GM18868 (cell line): Measurements from ENCODE around the gene CCR3.

Experiments
- ATAC-seq: cut with Tn5 transposase; IDR thresholded peaks from one replicate; pipeline ENCODE4 v1.9.1; 2021; ENCODE audit warnings: mild to moderate bottlenecking, moderate library complexity; ENCODE audit not compliant: unreplicated experiment

Gene CCR3

DNA sequence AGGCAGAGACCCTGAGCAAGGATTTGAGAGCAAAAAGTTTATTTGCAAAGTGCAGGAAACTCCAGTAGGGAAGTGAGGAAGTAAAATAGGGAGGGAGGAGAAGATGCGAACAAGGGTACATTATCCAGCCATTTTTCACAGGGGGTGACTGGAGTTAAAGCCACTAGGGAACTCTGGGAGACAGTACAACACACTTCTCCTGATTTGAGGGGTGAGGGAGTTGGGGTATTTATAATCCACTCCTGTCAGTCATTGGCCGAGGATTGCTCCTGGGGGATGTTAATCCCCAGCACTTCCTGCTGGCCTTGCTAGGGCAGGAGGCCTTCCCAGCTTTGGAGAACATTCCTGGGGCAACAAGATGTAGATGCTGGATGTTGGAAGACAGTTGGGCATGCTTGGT, 28.2 kb downstream of the CCR3 start:
- no peak for ATAC-seq

DNA sequence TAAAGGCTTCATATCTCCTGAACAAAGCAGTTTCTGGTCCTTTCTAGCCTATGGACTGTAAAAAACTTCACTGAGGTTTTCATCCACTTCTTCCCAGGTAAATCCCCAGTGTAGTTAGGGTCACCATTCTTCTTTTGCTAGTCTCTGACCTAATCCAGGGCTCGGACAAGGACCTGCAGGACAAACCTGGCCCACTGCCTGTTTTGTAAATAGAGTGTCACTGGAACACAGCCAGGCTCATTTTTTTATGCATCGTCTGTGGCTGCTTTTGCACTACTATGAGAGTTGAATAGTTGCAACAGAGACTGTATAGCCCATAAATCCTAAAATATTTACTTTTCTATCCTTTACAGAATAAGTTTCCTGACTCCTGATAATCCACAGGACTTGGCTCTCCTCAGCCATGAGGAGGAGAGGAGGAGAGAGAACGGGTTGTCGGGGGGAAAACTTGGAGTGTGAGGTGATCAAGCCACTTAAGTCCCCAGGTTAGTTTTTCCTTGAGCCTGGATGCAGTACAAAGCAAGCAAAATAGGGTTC, 29.0 kb downstream of the CCR3 start:
- ATAC-seq = no peak

DNA sequence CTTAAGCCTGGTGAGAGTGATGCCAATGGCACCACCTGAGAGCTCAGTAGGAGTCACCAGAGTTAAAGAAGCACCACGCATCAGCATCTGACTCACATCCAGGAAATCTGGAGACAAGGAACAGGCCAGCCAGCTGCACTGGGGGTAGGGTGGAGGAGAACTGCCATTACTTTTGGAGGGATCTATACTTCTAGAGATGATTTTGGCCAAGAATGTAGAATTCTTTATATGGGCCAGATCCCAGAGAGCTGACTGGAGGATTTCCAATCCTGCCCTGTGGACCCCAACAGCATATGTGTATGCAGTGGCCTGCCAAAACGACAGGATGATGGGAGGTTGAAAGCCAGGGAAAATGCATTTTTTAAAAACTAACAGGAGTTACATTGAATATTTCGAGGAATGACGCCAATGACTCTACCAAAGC, 29.8 kb downstream of the CCR3 start:
- no peak for ATAC-seq

DNA sequence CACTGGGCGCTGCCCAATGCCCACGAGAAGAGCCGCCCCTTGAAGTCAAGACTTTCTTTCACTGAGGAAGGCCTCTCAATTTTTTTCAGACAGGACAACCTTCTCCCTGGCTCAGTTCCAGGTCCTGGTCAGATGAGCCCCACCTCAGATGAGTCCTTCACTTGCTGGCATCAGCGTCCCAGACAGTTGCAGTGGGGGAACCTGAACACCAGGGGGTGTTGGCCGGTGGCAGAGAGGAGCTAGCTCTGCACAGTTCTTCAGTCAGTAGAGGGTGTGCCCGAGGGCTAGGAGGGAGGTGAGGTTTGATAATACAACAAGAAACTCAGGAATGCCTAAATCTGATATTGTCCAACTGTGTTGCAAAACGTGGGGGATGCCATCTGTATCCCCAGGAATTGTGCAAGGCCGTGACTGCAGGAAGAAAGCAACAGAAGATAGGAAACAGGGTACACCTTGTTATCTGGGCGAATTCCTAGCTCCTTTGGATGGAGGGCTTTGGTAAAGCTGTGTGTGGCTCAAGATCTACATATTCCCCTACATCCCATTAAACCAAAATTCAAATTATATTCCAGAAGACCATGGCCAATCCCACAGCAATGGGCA, 34.3 kb downstream of the CCR3 start:
- ATAC-seq = no peak

DNA sequence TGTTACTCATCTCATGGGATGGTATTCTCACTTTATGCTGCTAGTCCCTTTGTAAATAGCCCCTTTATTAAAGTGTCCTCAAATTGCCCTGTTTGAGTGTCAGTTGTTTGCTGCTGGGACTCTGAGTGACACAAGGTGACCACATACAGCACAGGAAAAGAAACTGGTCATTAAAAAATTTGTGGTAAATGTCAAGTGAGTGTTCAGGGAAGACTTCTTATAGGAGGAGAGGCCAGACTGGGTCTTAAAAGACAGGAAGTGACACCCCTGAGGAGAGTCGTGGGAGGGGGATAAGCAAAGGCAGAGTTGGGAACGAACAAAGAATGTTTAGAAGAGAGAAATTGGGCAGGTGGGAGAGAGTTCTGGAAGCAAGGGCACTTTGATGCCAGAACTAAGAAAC, 35.2 kb downstream of the CCR3 start:
- no peak for ATAC-seq

DNA sequence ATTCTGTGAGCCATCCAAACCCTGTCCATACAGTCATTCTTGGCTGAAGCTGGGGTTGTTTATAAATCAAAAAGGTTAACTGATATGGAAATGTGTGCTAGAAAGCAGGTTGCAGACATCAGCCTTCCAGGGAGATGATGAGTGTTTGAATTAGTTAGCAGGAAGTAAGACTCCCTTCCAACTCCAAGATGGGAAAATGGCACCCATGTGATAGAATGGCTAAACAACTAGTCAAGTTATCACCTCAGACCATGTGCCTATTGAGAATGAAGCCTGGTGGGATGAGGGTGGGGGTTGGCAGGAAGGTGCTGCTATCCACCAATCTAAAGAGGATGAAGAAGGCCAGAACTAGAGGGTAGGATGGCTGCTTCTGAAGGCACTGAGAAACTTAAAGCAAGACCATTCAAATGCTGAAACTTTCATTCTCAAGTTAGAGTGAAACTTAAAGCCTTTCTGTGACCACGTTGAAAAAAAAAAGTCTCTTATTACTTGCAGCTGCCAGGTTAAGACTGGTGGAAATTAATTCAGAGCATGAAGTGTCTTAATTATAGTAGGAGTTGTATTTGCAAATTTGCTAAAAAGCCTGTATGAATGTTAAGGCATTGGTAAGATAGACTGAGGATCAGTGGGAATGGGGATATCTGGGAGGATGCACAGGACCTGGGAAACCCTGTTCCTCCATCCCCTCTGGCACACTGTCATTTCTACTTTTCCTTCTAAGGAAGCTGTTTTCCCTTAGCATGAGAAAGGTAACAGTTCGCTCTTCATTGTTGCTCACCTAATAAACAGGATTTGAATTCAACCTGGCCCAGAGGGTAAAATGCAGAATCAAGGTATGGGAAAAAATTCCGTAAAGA, 36.8 kb downstream of the CCR3 start:
- no peak for ATAC-seq

DNA sequence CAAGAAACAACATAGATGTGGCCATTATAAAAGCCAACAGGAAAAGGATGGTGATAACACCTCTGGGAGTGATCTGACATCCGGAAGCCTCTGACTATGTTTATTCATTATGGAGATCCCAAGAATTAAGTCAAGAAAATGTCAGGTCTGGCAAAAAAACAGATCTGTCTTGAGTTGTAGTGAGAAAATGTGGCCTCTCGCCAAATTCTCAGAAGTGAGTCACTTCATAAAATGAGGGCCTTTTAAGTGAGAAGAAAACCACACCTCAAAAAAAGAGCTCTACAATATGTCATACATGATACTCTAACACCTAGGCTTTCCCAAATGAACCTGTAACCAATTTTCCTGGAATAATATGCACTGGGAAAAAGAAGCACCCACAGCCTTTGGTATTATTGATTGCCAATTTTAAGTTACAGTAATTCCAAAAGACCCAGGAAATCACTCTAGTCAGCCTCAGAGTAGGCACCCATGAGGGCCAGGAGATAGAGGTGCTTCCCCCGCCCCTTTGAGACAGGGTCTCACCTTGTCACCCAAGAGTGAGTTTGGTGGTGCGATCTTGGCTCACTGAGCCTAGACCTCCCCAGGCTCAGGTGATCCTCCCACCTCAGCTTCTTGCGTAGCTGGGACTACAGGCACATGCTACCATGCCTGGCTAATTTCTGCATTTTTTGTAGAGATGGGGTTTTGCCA, 38.0 kb downstream of the CCR3 start:
- no peak for ATAC-seq

DNA sequence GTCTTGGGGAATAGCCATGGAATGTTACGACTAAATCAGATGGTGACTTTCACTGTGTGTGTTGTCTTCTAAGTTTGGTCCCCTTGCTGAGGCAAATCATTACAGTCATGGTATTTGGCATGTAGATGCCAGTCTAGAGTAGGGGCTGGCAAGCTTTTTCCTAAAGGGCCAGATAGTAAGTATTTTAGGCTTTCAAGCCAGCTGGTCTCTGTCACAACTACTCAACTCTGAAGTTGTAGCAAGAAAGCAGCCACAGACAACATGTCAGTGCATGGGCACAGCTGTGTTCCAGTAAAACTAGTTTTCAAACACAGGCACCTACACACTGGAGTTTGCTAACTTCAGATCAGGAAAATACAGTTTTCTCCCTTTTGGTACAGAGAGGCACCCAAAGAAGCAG, 39.3 kb downstream of the CCR3 start:
- no peak for ATAC-seq

DNA sequence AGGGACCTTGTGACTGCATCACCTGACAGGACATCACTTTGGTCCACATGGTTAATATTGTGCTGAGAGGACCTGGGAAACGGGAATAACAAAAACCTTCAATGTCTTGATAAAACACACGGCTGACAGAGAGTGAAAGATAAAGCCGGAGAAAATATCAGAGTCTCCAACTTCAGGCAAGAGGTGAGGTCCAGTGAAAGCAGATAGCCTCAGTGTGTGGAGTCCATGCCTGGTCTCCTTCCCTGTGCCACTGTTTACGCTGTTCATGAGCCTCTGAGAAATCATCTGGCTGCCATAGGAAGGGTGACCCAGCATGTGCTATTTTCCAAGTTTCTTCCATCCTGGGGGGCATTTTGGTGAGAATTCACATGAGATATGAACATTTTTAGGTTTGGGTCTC, 39.8 kb downstream of the CCR3 start:
- no peak for ATAC-seq

DNA sequence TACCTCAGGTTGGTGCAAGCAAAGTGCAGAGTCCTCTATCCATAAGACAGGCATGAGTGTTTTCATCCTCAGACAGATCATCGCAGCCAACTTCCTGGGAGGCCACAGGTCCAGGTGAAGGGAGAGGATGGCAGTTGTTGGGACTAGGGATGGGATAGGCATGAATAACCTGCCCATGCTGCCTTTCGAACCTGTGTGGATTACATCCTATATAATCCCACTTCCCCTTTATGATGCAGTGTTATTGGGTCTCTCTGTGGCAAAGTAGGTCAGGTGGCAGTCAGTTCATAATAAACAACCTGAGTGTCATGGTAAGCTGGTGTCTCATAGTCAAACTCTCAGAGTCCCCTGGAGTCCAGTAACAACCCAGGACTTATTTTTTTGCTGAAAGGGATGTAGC, 40.4 kb downstream of the CCR3 start:
- no peak for ATAC-seq

DNA sequence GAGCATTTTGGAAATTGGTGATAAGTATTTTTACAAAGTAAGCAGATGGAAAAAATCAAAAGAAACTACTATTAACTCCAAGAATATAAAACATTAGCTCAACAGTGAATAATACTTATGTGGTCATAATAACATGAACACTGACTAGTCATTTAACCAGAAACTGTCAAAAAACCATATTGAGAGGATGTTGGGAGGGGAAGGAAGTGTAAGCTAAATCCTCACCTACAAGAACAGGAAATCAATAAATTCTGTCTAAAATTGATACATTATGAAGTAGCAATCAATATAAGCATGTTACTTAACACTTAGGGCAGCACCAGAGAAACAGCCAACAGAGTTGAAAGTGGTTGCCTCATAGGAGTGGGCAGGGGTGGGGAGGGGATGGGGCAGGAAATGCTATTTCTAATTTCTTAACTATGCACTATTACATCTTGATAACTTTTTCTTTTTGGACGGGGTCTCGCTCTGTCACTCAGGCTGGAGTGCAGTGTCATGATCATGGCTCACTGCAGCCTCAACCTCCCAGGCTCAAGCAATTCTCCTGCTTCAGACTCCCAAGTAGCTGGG, 41.7 kb downstream of the CCR3 start:
- ATAC-seq = no peak

DNA sequence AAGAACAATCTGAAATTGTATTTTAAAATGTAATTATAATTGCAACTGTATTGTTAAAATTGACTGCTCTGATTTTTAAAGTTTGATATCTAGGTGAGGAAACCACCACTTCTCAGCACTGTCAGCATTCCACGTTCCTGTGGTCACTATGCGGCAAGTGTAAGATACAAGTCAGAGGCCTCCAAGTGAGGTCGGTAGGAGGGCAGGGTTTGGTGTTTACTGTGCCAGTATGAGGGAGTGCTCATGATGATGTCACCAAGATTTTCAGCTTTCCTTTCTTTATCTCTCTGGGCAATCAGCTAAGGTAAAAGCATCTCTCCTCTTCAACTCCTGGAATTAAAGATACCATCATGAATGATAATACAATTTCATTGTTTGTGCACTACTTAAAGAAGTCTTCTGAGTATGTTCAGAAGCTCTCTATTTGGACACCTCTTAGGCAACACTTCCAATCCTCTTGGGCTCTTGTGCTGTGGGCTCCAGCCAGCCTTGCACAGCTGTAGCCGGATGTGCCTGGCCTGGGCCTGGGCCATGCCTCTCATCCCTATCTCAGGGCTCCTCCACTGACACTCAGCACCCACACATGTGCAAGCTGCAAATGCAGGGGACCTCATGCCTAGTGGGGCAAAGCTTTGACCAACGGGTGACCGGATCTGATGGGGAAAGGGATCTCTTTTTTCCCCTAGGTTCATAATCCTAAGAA, 42.9 kb downstream of the CCR3 start:
- no peak for ATAC-seq

DNA sequence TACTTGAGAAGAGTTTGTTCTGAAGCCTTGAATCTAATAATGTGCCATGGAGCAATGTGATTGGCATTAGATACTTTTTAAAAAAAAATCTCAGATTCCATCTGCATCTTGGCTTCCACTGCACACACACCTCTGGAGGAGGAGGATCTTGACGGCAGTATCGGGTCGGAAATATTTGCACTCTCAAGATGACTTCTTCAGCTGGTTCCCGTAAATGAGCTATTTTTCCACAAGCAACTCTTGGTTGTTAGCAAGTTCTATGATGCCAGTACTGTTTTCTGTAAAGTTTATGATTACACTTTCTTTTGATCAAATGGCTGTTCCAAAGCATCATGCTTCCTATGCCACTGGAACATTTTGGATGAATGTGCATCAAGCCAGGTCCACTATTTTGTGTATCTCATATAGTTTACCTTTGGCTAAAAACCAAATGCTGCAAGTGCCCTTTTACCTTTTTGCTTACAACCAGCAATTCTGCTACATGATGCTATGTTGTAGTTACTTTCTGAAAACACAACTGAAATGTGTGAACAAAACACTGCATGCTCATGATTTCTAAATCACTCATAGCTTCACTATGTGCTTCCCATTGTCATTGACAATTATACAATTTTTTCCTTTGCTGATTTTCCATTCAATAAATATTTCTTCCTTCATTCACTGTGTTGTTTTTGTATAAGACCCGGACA, 43.8 kb downstream of the CCR3 start:
- no peak for ATAC-seq

DNA sequence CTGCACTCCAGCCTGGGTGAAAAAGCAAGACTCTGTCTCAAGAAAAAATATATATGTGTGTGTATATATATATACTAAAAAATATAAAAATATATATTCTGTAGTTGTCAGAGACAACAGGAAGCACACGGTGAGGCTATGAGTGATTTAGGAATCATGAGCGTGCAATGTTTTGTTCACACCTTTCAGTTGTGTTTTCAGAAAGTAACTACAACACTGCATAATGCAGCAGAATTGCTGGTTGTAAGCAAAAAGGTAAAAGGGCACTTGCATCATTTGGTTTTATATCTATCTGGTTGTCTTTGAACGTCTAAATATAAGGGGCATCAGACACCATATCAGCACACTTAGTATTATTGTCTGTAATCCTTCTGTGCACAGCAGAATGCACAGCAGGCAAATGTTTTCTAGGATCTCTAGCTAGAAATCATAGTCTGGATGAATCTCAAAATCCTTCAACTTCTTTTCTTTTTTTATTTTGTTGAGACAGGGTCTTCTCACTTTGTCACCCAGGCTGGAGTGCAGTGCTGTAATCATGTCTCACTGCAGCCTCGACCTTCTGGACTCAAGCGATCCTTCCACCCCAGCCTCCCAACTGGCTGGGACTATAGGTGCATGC, 44.8 kb downstream of the CCR3 start:
- ATAC-seq = no peak

DNA sequence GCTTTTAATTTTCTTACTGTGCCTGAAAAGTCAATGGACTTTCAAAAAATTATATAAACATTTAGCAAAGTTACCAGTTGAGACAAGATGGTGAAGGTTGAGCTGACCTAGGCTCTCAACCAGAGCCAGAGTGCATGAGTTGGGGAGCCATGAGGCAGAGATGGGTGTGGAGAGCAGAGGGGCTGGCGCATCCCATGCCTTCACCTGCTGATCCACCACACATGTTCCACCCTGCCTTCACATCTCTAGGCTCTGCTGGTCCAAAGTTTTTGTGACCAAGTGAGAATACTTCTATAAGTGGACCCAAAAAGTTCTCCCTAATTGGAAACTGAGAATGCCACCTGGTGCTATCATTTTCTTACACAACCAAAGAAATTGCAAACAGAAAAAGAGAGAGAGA, 47.3 kb downstream of the CCR3 start:
- no peak for ATAC-seq

DNA sequence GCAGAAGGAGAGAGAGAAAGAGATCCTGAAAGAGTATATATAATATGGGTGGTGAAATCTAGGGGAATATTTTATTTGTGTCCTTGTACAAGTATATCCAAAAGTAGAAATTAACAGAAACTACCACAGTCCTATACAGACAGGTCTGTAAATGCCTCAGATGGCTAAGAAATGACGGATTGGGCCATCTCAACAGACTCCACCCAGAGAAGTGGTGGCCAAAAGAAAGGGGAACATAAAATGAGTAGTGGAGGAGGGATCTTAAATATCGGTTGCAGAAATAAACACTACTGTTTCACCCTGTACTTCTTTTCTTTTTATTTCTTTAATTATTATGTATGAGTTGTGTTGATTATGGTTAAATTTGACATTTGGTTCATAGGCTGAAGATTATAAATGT, 47.7 kb downstream of the CCR3 start:
- ATAC-seq = no peak

DNA sequence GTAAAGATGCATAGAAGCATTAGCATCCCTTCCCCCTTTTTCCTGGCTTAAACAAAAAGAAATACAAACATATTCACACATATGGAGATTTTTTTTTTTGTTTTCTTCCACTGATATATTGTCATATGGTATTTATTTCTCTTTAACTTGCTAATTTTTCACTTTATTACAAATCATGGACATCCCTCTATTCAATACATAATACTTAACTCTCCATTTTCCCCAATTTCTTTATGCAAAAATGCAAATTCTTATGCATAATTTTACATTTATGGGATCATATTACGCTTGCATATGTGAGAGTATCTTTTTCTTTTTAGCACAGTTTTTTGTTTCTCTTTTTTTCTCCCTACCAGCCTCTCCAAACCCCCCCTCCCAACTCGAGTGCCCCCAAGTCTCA, 48.8 kb downstream of the CCR3 start:
- ATAC-seq = no peak

DNA sequence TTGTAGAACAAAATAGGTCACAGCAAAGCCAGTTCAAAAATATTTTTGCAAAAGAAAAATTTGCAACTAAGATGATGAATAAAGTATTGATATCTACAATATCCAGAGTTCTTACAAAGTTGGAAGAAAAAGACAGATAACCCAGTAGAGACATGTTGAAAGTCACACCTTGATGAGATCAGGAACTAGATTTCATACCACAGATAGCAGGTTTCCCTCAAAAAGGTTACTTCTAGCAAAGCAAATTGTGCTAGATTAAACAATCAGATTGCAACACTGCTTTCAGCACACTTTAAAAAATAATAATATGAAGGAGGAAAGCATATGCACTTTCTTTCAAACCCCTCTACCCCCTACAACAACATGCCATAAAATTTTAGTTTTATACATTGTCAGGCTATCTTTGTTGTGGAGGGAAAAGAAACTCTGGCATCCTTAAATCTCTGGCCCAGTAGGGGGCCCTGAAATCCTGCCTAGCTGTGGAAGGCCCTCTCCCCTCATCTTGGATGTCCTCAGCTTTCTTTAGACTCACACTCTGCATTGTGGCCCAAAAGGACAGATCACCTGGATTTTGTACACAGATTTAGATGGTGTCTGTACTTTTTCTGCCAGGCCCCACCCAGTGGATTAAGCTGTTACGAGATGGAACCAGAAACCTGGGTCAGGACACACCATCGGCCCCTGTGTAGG, 50.9 kb downstream of the CCR3 start:
- no peak for ATAC-seq
